Spleen (tissue), 7 donors: ENCODE results near the gene NECAB2.

Experiments used
- POLR2A ChIP-seq, 3 donors: fragments of 450-650 bp; IDR thresholded peaks; one replicate each; pipeline ENCODE4 v1.5.1; 2017; ENCODE audit warnings: antibody characterized with exemption in 3 of 3, mild to moderate bottlenecking in 1 of 3
- TF ChIP-seq, protein P1 (sequence below), 11 experiments: fragments of 200-600 bp in 7 of 11; fragments of 450-650 bp in 4 of 11; sonication (generic) in 4 of 11; IDR thresholded peaks in 8 of 11; conservative IDR thresholded peaks in 3 of 11; 1 replicate in 7 of 11; 2 replicates in 4 of 11; pipeline versions ENCODE4 v1.4.0 to v1.8.0; 2016 to 2021; ENCODE audit warnings: antibody characterized with exemption in 11 of 11, inconsistent platforms in 4 of 11, mild to moderate bottlenecking in 1 of 11
- donor health status: DM: no; HTN: no; CAD: no; lungs with moderate emphysema.
- donor health status: DM: no; HTN: no; CAD: no.
- donor health status: DM: no; HTN: no; CAD: no.

GRCh38 chr16:83947642-83948234 is 20.3 kb upstream of the NECAB2 start:
- TF ChIP-seq, protein P1, sequence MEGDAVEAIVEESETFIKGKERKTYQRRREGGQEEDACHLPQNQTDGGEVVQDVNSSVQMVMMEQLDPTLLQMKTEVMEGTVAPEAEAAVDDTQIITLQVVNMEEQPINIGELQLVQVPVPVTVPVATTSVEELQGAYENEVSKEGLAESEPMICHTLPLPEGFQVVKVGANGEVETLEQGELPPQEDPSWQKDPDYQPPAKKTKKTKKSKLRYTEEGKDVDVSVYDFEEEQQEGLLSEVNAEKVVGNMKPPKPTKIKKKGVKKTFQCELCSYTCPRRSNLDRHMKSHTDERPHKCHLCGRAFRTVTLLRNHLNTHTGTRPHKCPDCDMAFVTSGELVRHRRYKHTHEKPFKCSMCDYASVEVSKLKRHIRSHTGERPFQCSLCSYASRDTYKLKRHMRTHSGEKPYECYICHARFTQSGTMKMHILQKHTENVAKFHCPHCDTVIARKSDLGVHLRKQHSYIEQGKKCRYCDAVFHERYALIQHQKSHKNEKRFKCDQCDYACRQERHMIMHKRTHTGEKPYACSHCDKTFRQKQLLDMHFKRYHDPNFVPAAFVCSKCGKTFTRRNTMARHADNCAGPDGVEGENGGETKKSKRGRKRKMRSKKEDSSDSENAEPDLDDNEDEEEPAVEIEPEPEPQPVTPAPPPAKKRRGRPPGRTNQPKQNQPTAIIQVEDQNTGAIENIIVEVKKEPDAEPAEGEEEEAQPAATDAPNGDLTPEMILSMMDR (IDR thresholded peaks at IDR 0.05 in 8 of 11, conservative IDR thresholded peaks at IDR 0.05 in 3 of 11): no peak
- TF ChIP-seq POLR2A (IDR thresholded peaks at IDR 0.05): no peak
